Stimulated activated naive CD8-positive, alpha-beta T cell treated with anti-CD3 and anti-CD28 coated beads, Interleukin-15, amount 100 ng/mL, for 72 hours (primary cell): ENCODE measurements around the gene GPC1.

ENCODE experiments used
- ATAC-seq: fragments of 150-1000 bp; cut with Tn5 transposase; 2 replicates; pipeline ENCODE4 v1.10.0; 2021; ENCODE audit warnings: mild to moderate bottlenecking, moderate library complexity
- DNase-seq, 2 donors: peaks; one replicate each; pipeline ENCODE4 v3.0.0; 2021 to 2022
- H3K27ac Mint-ChIP-seq, 2 donors: one replicate each; pipeline ENCODE4 v1.8.0; 2022; ENCODE audit warnings: mild to moderate bottlenecking in 2 of 2, mixed read lengths in 2 of 2, moderate library complexity in 2 of 2
- H3K27me3 Mint-ChIP-seq: one replicate; pipeline ENCODE4 v1.8.0; 2022; ENCODE audit warnings: mixed read lengths
- H3K4me1 Mint-ChIP-seq: one replicate; pipeline ENCODE4 v1.8.0; 2022; ENCODE audit warnings: mild to moderate bottlenecking, mixed read lengths
- H3K4me3 Mint-ChIP-seq, 2 donors: one replicate each; pipeline ENCODE4 v1.8.0; 2022; ENCODE audit warnings: mild to moderate bottlenecking in 2 of 2, mixed read lengths in 2 of 2, moderate library complexity in 1 of 2
- H3K9me3 Mint-ChIP-seq, 2 donors: one replicate each; pipeline ENCODE4 v1.8.0; 2022; ENCODE audit warnings: mixed read lengths in 2 of 2

GPC1 gene

GRCh38 chr2:240440251-240440650, 4.8 kb downstream of the GPC1 start:
- H3K27ac Mint-ChIP-seq: no peak overlapping the region
- no peak for DNase-seq
- peaks cover 23% of the 10 kb centered on the region for H3K27me3 Mint-ChIP-seq
- H3K4me3 Mint-ChIP-seq: no peak overlapping the region
- H3K4me1 Mint-ChIP-seq: peaks cover 19% of the 10 kb centered on the region
- no peaks in the 10 kb centered on the region for H3K9me3 Mint-ChIP-seq
- ATAC-seq: no peak

- ATAC-seq: no peak
- H3K4me1 Mint-ChIP-seq: peaks cover 19% of the 10 kb centered on the region
These were observed 5.3 kb downstream of the GPC1 start for GRCh38 chr2:240440704-240441320.

GRCh38 chr2:240441326-240441992, 6.0 kb downstream of the GPC1 start:
- H3K27me3 Mint-ChIP-seq: peaks cover 22% of the 10 kb centered on the region
- H3K27ac Mint-ChIP-seq: peak overlapping the region in 1 of 2 donors; percentile 48
- no peak for DNase-seq
- peaks cover 18% of the 10 kb centered on the region for H3K4me1 Mint-ChIP-seq
- H3K9me3 Mint-ChIP-seq: no peaks in the 10 kb centered on the region
- no peak for ATAC-seq
- no peak overlapping the region for H3K4me3 Mint-ChIP-seq

More at GRCh38 chr2:240440704-240441320, 5.3 kb downstream of the GPC1 start:
- Mint-ChIP-seq H3K9me3 (no peaks in the 10 kb centered on the region), H3K4me3 (no peak overlapping the region), H3K27ac (peak overlapping the region in 1 of 2 donors; percentile 48), H3K27me3 (peaks cover 23% of the 10 kb centered on the region)
- no peak for DNase-seq

GRCh38 chr2:240441993-240442411, 6.5 kb downstream of the GPC1 start:
- peak; percentile 31 for ATAC-seq
- Mint-ChIP-seq H3K9me3 (no peaks in the 10 kb centered on the region), H3K4me1 (peaks cover 13% of the 10 kb centered on the region), H3K27ac (no peak overlapping the region), H3K27me3 (peaks cover 22% of the 10 kb centered on the region), H3K4me3 (no peak overlapping the region)
- DNase-seq: no peak

GRCh38 chr2:240442891-240443715, 7.6 kb downstream of the GPC1 start:
- H3K27ac Mint-ChIP-seq: peak overlapping the region in 1 of 2 donors; percentile 52
- no peaks in the 10 kb centered on the region for H3K9me3 Mint-ChIP-seq
- H3K27me3 Mint-ChIP-seq: peaks cover 22% of the 10 kb centered on the region
- ATAC-seq (no peak), DNase-seq (no peak)
- H3K4me1 Mint-ChIP-seq: peaks cover 5% of the 10 kb centered on the region
- H3K4me3 Mint-ChIP-seq: no peak overlapping the region

- Mint-ChIP-seq H3K9me3 (no peaks in the 10 kb centered on the region), H3K27me3 (peaks cover 24% of the 10 kb centered on the region), H3K4me1 (no peaks in the 10 kb centered on the region), H3K27ac (no peak overlapping the region), H3K4me3 (no peak overlapping the region)
- ATAC-seq: no peak
- no peak for DNase-seq
These were observed 8.4 kb downstream of the GPC1 start for GRCh38 chr2:240443891-240444301.

GRCh38 chr2:240444464-240444863, 9.0 kb downstream of the GPC1 start:
- H3K4me1 Mint-ChIP-seq: no peaks in the 10 kb centered on the region
- H3K27ac Mint-ChIP-seq: peak overlapping the region in 1 of 2 donors; percentile 34
- H3K9me3 Mint-ChIP-seq: no peaks in the 10 kb centered on the region
- H3K27me3 Mint-ChIP-seq: peaks cover 30% of the 10 kb centered on the region
- no peak for DNase-seq
- H3K4me3 Mint-ChIP-seq: no peak overlapping the region
- no peak for ATAC-seq

GRCh38 chr2:240445961-240446663, 10.6 kb downstream of the GPC1 start:
- Mint-ChIP-seq H3K27ac (no peak overlapping the region), H3K4me3 (no peak overlapping the region), H3K27me3 (peaks cover 46% of the 10 kb centered on the region), H3K4me1 (peaks cover 7% of the 10 kb centered on the region), H3K9me3 (no peaks in the 10 kb centered on the region)
- DNase-seq (no peak), ATAC-seq (no peak)

GRCh38 chr2:240446664-240447175, 11.3 kb downstream of the GPC1 start:
- ATAC-seq (no peak), DNase-seq (no peak)
- H3K4me3 Mint-ChIP-seq: no peak overlapping the region
- no peak overlapping the region for H3K27ac Mint-ChIP-seq
- H3K27me3 Mint-ChIP-seq: peaks cover 53% of the 10 kb centered on the region
- H3K4me1 Mint-ChIP-seq: peaks cover 7% of the 10 kb centered on the region
- no peaks in the 10 kb centered on the region for H3K9me3 Mint-ChIP-seq

- DNase-seq (no peak), ATAC-seq (no peak)
- H3K9me3 Mint-ChIP-seq: no peaks in the 10 kb centered on the region
- H3K4me3 Mint-ChIP-seq: no peak overlapping the region
- peaks cover 7% of the 10 kb centered on the region for H3K4me1 Mint-ChIP-seq
- no peak overlapping the region for H3K27ac Mint-ChIP-seq
- peaks cover 59% of the 10 kb centered on the region for H3K27me3 Mint-ChIP-seq
These were observed 11.9 kb downstream of the GPC1 start for GRCh38 chr2:240447331-240447730.

GRCh38 chr2:240447934-240448333, 12.5 kb downstream of the GPC1 start:
- H3K9me3 Mint-ChIP-seq: no peaks in the 10 kb centered on the region
- no peak for ATAC-seq
- no peak overlapping the region for H3K27ac Mint-ChIP-seq
- peaks cover 7% of the 10 kb centered on the region for H3K4me1 Mint-ChIP-seq
- DNase-seq: no peak
- H3K4me3 Mint-ChIP-seq: no peak overlapping the region
- peaks cover 61% of the 10 kb centered on the region for H3K27me3 Mint-ChIP-seq

- Mint-ChIP-seq H3K9me3 (no peaks in the 10 kb centered on the region), H3K27me3 (peaks cover 61% of the 10 kb centered on the region), H3K27ac (no peak overlapping the region)
These were observed 13.2 kb downstream of the GPC1 start for GRCh38 chr2:240448387-240449274.

GRCh38 chr2:240449764-240450531, 14.5 kb downstream of the GPC1 start:
- H3K4me3 Mint-ChIP-seq: no peak overlapping the region
- no peaks in the 10 kb centered on the region for H3K9me3 Mint-ChIP-seq
- no peak overlapping the region for H3K27ac Mint-ChIP-seq
- ATAC-seq (no peak), DNase-seq (no peak)
- peaks cover 74% of the 10 kb centered on the region for H3K27me3 Mint-ChIP-seq
- H3K4me1 Mint-ChIP-seq: peaks cover 19% of the 10 kb centered on the region

More at GRCh38 chr2:240448387-240449274, 13.2 kb downstream of the GPC1 start:
- Mint-ChIP-seq H3K4me3 (no peak overlapping the region), H3K4me1 (peaks cover 7% of the 10 kb centered on the region)
- no peak for DNase-seq
- no peak for ATAC-seq
